ENCODE data around the gene EXD3.

The EXD3 gene

DNA sequence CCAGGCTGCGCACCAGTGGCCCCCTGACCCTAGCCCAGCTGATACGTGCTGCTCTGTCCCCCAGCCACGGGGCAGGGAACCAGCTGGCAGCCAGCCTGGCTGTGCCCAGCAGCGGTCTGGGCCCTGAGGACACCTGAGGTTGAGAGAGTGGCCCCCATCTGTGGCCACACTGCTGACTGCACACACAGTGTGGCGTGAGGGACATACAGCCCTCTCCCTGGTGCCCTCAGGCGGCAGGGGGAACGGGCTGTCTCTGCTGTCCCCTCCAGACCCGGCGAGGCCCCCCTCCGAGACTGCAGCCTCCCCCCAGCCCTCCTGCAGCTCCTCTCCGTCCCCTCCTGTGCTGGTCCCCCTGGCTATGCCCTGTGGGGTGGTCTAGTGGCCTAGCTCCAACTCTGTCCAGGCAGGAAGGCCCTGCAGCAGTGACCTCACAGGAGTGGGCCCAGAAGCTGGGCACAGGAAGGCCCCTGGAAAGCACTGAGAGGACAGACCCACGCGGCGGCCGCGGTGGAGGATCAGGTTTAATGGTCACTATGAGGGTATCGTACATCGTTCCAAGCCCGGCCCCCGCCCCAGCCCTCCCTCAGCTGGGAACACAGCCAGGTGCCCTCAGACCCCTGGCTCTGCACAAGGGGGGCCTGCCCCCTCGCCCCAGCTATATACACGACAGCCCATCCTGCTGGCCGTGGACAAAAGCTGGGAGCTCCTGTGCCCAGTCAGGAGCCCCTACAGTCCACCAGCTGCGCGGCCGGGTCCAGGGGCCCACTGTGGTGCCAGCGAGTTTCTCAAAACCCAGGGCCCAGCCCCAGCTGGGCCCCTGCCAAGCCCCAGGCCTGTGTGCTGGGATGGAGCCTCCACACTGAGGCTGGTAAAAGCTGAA is 25.0 kb upstream of the EXD3 start:
- DNase-seq (ENCODE audit: low spot score), result no peak

DNA sequence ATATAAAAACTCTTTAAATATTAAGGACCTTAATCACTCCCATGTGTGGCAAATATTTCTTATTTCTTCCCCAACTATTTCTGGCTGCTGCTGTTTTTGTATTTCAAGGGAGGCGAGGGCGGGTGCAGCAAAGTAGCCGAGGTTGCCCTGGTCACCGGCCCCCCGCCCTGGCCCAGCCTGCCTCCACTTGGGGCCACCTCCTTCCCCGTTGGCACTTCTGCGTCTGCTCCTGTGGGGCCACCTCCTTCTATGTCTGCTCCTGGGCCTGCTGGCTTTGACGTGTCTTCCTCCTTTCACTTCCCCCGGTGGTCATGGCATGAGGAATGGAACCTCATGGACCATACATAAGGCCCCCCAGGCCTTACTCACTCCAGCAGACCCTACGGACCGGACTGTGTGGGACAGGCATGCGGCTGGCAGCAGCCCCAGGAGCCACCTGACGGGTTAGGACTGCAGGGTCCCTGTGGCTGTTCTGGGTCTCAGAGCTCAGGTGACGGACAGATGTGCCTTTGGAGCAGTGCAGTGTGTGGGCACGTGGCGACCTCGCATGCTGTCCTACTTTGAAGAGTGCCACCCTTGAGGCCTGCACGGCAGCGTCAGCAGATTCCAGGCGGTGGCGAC is 24.0 kb upstream of the EXD3 start:
- DNase-seq (ENCODE audit: low spot score), result peak; percentile 35

DNA sequence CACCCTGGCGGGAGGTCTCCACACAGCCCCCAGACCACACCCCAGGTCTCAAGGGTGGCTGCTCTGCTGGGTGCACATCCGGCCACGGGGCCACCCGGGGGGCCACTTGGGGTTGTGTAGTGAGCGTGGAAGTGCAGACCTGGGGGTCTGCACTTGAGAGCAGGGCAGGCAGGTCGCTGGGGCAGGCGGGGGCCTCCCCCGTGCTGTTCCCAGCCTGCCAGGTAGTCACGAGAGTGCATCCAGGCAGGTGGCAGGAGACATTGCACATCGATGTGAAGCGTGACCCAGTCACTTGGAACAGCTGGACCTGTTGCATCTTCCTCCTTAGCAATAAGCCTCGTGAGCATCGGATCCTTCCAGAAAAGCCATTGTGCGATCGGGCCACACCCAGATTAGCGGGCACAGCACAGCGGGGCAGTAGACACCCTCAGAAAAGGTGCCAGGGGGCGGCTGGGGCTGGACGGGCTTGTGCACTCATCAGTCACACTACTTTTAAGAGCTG is 23.0 kb upstream of the EXD3 start:
- DNase-seq (ENCODE audit: low spot score), result peak; percentile 16

DNA sequence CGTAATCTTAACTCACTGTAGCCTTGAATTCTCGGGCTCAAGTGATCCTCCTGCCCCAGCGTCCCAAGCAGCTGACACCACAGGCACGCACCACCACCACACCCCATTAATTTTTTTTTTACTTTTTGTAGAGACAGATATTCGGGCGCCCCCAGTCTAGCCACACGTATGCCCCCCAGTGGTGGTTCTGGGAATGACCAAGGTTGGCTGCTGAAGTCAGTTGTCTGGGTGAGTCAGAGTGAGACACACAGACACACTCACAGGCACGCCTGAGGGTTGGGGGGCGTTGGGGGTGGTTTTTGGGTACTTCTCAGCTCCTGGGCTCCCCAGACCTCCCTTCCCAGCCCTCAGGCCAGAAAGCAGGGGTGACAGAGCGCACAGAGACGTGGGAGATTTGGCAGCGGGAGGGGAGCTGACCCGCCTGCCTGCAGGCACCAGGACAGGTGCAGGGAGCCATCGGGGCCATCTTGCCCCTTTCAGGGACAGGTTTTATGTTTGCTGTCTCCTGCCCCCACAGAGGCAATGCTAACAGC is 22.4 kb upstream of the EXD3 start:
- peak; percentile 84 for DNase-seq (ENCODE audit: low spot score)

DNA sequence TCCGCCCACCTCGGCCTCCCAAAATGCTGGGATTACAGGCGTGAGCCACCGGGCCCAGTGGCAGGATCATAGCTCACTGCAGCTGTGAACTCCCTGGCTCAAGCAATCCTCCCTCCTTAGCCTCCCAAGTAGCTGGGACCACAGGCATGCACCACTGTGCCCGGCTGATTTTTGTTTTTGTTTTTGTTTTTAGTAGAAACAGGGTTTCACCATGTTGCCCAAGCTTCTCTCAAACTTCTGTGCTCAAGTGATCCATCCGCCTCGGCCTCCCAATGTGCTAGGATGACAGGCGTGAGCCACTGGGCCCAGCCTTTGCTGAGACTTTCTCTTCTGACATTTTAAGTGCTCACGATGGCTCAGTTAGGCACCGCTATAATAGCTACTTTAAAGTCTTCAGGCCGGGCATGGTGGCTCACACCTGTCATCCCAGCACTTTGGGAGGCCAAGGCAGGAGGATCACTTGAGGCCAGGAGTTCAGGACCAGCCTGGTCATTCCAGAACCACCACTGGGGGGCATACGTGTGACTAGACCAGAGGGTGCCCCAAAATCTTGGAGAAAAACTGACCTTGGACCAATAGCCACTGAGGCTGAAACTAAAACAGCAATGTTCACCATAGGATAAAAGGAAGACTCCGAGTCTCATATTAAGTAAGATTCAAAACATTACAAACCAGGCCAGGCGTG is 21.3 kb upstream of the EXD3 start:
- no peak for DNase-seq (ENCODE audit: low spot score)

DNA sequence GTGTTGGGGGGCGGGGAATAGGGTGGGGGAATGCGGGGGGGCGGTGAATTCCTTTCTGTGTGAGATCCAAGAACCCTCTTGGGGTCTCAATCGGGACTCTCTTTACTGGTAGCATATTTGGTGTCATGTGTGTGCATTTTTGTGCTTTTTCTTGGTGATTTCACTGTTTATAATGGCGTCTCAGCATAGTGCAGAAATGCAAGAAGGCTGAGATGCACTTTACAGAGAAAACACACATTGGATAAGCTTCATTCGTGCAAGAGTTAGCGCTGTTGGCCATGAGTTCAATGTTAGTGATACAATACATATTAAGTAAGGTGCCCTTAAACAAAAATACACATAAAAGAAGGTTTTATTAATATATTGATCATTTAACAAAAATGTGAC is 19.0 kb upstream of the EXD3 start:
- no peak for DNase-seq (ENCODE audit: low spot score)

DNA sequence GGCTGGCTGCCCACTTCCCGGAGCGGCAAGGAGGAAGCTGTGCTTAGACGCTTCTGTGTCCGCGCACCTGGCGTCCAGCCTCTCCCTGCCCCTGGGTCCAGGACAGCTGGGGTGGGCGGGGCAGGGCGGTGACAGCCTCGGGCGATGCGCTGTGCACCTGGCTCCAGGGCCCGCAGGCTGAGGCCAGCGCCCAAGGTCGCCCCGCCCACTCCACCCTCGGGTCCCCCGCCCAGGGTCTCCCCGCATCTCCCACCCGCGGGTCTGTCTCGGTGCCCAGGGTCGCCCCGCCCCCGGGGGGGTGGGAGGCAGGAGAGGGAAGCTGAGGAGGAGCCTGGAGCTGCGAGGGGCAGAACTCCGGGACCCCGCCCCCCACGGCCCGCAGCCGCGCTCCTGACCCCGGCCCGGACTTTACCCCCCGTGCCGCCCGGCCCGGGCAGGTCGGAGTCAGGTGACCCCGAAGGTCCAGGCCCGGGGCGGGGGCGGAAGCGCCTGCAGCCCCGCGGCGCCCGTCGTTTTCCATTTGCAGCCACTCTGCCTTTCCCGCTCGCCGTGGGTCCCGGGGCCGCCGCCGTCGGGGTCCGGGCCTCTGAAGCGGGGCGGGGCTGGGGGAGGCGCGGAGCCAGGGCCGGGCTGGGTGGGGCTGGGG is 18.4 kb upstream of the EXD3 start, which contains the start of gene ENTPD8:
Gene ENTPD8 (minus strand): TSS at position 69 of the 646 bp plus-strand sequence. CDS start 3,072 bp downstream, outside the sequence.
- DNase-seq (ENCODE audit: low spot score), result no peak

DNA sequence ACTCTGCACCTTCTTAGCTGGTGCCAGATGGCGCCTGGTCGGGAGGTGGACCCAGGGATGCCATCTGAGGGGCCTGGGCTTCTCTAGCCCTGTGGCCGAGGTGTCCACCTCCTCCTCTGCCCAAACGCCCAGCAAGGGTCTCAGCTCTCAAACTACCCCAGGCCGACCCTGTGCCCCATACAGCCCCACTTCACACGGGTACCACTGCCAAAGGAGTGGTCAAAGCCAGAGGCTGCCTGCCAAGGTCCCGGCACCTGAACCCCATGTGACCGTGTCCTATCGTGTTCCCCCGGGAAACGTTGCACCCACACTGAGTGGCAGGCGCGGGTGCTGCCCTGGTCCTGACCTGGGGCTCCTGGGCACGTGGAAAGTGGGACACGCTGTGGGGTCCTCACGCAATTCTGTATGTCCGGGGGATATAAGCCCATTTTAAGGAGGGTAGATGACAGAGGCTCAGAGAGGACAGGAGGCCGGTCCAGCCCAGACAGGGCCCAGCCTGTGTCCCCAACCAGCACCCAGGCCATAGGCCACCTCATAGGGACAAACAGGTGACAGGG is 16.3 kb upstream of the EXD3 start:
- DNase-seq (ENCODE audit: low spot score), result no peak

DNA sequence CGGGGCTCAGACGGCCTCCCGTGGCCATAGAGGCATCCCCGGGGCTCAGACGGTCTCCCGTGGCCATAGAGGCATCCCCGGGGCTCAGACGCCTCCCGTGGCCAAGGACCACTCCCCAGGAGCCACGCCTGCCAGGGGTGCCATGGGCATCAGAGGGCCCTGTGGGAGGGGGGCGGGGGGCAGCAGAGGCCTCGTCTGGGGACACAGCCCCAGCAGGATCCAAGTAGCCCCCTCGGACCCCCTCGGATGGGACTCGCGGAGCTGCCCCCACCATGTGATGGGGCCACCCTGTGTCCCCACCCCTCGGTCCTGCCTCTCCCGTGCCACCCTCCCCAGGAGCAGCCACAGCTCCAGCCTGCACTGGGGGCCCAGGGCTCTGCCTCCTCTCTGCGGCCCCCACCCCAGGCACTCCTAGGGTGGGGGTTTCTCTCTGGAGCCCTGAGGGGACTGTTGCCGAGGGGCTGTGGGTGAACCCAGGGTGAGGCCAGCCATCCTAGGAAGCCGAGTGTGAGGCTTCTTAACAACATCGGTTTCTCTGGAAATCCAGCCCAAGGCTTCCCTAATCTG is 15.7 kb upstream of the EXD3 start:
- no peak for DNase-seq (ENCODE audit: low spot score)

DNA sequence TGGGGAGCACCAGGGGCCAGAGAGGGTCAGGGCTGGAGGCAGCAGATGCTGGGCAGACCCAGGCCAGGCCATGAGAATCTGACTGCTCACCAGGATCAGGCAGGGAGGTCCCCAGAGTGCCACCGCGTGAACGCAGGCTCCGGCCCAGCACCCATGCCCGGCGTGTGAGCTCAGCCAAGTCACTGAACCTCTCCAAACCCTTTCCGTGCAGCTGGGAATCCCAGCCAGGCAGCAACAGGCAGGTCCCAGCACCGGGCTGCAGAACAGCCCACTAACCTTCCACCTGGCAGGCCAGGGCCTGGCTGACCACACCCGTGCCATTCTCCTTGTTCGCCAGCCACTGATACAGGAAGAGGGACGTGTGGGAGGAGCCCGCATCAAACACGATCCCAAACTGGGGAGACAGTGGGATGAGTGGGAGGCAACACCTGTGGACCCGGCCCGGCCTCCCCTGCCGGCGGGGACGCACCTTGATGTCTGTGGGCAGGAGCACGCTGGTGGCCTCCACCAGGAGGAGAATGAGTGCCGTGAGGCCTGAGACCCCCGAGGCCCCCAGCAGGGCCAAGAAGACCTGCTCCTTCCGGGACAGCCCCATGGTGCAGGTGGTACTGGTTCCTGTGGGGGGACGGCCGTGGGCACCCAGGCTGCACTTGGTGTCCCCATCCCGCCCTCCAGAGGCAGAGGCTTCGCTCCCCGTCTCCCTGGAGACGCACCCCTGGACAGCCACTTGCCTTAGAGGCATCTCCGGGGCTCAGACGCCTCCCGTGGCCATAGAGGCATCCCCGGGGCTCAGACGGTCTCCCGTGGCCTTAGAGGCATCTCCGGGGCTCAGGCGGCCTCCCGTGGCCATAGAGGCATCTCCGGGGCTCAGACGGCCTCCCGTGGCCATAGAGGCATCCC is 15.0 kb upstream of the EXD3 start:
- no peak for DNase-seq (ENCODE audit: low spot score)

DNA sequence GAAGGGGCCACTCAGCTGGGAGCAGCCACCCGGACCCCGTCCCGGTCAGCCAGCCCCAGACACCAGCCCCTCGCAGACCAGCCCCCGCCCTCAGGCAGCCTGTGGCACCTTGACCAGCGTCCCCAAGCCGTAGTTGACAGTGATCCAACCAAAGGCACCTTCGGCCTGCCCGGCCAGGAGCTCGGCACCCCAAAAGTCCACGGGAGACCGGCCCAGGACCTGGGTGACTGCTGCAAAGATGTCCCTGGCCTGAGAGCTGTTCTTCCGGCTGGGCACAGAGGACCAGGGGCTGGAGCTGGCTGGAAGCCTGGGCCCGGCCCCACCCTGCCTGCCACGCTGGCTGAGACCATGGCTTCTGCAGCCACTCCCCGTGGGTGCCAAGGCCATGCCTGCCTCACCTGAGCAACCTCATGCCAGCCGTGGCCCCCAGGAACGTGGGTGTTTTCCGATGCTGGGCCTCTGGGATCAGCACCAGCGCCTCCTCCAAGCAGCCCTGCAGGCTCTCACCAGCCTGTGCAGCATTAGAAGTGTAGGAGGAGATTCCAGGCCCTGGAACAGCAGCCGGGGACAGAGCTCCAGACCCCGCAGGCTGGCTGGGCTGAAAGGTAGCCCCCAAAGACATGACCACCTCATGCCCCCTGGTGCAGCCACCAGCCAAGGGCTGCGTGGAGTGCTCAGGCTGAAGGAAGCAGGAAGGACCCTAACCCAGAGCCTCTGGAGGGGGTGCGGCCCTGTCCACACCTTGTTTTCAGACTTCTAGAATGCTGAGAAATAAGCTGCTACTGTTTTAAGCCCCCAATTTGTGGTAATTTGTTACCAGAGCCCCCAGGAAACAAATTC is 14.0 kb upstream of the EXD3 start:
- DNase-seq (ENCODE audit: low spot score), result no peak

DNA sequence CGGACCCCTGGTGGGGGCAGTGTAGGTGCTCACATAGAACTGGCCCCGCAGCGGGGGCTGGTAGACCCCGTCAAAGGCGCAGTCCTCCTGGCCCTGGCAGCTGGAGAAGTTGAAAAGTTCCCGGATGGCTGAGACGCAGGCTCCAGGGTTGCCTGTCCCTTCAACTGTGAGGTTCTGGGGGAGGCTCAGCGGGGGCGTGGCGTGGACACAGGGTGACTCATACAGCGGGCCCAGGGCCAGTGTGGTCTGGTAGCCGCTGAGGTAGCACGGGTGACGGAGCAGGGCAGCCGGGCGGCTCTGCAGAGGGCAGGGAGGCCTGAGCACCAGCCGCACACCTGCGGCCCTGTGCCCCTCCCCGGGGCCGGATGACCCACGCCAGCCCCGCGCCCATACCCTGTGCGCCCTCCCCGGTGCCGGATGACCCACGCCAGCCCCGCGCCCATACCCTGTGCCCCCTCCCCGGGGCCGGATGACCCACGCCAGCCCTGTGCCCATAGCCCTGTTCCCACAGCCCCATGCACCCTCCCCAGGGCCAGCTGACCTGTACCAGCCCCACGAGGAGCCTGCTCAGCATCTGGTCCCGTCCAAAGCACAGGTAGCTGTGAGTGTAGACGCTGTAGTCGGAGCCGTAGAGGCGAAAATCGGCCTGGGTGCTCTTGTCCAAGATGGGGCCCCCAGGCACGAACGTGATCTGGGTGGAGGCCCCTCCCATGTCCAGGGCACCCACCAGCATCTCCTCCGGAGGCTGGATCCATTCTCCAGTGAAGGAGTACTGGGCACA is 13.2 kb upstream of the EXD3 start:
- DNase-seq (ENCODE audit: low spot score), result peak; percentile 98

DNA sequence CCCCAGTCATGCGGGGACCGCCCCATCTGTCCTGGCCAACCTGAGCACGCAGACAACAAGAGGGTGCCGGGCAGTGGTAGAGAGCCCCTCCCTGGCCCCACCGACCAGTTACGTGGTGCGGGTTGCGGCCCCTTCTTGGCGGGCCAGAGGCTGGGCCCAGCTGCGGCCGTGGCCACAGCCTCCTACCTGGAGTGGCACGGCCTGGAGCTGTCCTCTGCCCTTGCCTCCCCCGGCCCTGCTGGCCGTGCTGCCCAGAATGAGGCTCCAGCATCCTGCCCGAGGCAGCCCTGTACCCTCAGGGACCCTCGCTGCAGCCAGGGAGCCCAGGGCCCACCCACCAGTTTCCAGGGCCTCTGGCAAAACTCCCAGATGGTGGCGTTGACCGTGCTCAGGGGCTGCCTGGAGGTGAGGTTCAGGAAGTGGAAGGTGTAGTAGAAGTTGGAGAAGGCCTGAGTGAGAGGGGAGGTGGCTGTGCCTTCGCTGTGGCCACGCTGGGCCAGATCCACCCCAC is 12.5 kb upstream of the EXD3 start:
- no peak for DNase-seq (ENCODE audit: low spot score)

DNA sequence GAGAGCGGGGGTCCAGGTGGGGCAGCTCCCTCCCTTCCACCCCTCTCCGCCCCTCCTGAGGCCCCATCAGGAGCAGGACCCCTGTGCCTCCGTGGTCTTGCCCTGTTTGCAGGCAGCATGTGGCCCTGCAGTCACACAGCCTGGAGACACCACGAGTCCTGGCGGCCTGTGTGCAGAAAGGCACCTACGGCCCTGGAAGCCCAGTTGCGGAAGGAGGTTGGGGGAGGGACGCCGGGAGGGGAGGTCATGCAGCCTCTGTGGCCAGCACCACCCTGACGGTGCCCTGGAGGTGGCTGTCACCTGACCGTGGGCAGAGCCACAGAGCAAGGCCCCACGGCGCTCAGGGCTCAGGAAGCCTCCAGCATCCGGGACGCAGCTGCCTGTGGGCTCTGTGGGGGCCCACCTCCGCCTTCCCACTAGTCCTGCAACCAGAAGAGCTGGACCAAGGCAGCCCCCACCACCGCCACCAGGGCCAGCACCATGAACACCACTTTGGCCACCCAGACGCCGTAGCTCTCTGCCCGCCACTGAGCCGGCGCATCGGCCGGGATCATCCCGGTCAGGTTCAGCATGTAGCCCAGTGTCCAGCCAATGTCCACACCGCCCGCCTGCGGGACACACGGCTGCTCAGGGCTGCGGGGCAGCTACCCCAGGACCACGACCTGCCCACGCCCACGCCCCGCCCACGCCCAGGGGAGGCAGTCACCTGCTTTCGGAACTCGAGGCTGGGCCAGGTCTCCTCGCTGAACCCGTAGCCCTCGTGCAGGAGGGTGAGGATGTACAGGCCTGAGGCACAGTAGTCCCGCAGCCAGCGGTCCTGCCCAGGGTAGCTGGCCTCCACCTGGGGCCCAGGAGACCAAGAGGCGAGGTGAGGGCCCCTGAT is 11.8 kb upstream of the EXD3 start:
- DNase-seq (ENCODE audit: low spot score), result no peak

DNA sequence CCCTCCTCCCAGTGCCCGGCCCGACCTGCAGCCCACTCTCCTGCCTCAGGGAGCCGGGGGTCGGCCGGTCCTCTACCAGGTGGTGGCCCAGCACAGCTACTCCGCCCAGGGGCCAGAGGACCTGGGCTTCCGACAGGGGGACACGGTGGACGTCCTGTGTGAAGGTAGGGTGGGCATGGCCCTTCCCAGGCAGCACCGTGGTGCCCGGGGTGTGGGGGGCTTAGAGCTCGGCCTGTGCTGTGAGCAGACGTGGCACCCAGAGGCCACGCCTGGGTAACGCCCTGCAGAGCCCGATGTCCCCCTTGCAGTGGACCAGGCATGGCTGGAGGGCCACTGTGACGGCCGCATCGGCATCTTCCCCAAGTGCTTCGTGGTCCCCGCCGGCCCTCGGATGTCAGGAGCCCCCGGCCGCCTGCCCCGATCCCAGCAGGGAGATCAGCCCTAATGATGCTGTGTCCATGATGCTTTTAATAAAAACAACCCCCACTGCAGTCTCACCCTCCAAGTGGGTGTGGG is 11.0 kb upstream of the EXD3 start:
- DNase-seq (ENCODE audit: low spot score), result no peak

DNA sequence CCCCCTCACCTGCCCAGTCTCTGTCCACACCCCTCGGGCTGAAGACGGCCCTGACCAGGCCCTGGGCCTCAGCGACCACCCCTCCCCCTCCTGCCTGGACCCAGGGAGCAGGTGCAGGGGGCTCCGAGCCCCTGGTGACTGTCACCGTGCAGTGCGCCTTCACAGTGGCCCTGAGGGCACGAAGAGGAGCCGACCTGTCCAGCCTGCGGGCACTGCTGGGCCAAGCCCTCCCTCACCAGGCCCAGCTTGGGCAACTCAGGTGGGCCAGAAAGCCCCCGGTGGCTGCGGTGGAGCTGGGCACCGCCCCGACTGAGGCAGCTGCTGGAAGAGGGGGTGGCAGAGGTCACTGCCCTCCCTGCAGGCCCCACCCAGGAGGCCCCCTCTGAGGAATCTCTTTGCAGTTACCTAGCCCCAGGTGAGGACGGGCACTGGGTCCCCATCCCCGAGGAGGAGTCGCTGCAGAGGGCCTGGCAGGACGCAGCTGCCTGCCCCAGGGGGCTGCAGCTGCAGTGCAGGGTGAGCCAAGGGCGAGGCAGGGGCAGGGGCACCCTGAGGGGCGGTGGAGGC is 10.5 kb upstream of the EXD3 start:
- no peak for DNase-seq (ENCODE audit: low spot score)

All from AG08395 (cell line).